Measurements from ENCODE around the gene INPP5A.

The INPP5A gene

DNA sequence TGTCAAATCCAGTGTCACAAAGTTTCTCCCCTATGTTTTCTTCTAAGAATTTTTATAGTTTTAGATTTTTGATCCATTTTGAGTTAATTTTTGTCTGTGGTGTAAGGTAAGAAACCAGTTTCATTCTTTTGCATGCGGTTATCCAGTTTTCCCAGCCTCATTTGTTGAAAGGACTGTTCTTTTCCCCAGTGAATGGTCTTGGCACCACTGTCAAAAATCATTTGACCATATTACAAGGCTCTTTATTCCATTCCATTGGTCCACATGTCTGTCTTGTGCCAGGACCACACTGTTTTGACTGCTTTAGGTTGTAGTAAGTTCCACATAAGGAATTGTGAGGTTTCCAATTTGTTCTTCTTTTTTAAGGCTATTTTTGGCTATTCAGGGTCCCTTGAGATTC, 64.0 kb downstream of the INPP5A start:
- no peak for DNase-seq

DNA sequence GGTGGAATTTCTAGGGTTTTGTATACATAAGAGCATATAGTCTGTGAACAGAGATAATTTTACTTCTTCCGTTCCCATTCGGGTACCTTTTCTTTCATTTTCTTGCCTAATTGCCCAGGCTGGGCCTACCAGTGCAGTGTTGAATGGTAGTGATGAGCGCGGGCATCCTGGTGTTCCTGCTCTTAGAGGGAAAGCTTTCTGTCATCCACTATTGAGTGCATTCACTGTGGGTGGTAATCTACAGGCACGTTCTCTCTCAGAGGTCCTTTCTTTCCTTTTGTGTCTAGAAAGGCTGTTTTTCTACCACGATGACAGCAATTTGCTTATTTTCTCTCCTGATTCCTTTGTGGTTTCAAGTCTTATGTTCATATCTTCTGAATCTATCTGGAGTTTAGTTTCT, 65.0 kb downstream of the INPP5A start:
- no peak for DNase-seq

DNA sequence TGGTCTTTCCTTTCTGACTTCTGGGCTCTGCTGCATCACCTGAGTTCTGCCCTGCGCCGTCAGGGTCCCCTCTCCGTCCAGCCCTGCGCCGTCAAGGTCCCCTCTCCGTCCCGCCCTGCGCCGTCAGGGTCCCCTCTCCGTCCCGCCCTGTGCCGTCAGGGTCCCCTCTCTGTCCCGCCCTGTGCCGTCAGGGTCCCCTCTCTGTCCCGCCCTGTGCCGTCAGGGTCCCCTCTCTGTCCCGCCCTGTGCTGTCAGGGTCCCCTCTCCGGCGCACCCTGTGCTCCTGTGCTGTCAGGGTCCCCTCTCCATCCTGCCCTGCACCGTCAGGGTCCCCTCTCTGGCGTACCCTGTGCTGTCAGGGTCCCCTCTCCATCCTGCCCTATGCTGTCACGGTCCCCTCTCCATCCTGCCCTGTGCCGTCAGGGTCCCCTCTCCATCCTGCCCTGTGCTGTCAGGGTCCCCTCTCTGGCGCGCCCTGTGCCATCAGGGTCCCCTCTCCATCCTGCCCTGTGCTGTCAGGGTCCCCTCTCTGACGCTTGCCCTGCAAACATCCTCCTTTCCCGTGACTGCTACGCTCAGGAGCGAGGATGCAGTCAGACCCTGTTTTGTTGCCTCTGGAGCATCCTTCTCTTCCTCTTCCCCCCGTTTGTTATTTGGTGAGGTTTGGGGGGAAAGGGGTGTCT, 66.4 kb downstream of the INPP5A start:
- no peak for DNase-seq

DNA sequence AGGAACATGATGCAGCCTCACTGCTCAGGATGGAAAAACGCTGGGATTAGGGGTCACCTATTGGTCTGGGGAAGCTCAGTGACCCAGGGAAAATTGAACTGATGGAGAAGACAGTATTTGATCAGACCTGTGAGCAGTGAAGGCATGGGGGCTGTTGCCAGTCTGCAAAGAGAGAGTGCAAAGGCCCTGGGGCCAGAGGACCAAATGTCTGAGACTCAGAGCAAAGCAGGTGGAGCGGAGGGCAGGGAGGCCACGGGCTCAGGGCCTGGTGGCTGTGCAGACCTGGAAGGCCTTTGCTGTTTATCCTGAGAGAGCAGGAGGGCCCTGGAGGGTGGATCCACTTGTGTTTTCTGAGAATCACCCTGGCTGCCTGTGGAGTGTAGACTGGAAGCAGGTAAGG, 67.1 kb downstream of the INPP5A start:
- no peak for DNase-seq

DNA sequence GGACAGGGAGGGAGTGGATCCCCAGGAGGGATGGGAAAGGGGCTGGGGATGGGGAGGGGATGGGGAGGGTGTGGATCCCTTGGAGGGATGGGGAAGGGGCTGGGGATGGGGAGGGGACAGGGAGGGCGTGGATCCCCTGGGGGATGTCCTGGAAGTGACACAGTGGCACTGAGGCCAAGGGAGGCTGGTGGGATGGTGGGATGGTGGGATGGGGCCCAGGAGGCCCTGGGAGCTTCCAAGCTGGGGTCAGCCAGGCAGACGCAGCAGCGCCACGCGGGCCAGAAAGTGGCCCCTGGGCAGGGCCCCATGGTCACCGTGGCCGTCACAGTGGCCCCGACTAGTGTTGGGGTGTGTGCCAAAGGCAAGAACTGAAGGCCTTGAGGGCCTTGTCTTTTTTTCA, 67.8 kb downstream of the INPP5A start:
- DNase-seq, result no peak

DNA sequence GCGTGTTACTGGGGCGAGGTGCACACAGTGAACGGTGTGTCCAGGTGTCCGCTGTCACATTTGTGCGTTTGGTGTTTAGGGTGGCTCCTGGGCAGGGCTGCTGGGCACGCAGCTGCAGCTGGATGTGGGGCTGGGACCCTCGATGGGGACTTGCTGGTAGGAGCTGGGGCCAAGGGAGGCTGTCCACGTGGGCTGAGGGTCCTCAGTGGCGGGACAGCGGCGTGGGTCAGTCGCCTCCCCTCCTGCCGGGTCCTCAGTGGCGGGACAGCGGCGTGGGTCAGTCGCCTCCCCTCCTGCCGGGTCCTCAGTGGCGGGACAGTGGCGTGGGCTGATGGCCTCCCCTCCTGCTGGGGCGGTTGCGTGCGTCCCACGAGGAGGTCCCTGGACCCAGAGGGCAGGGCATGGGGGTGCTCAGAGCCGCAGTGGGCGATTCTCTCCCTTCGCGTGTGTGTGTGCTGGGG, 68.5 kb downstream of the INPP5A start:
- DNase-seq, result no peak

DNA sequence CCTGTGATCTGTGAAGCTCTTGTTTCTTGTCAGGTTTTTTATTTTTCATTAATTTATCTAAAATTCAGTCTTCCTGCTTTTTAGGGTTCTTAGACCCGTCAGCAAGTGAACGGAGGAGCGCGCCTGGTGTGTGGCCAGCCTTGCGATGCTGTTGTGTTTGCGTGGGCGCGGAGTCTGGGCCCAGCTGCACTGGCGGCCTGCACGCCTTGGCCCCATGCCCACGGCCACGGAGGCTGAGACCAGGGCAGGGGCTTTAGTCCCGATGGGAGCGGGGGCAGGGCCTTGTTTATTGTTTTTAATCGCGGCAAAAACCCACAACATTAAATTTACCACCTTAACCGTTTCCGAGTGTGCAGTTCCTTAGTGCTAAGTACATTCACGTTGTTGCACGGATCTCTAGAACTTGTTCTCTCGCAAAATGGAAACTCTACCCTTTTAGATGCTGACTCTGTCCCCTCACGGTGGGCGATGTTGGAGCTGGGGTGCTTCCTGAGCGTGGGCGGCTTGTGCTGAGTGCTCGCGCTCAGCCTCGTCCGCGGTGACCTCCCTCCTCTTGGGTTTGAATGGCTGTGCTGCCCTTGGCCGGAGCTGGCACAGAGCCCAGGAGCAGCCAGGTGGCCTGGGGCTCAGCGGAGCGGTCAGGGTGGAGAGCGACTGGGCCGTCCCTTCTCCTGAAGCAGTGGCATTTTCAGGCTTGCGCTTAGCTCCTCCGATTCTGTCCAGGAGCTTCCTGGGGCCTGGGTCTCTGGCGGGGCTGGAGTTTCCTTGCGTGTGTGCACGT, 69.1 kb downstream of the INPP5A start:
- no peak for DNase-seq

DNA sequence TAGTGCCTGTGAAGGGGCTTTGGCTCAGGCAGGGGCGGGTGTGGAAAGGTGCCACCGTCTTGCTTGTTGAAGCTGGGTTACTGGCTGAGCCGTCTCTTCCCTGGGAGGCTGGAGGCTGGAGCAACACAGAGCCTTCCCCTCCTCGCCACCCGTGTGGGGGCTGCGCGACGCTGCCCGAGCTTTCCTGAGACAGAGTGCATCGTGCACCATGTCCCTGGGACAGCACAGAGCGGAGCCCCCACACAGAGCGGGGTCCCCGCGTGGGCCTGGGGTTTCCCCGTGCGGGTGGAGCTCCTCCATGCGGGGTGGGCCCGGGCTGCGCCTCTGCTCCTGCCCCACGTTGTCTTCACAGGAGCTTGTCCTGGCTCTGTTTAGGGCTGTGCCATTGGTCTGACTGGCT, 69.9 kb downstream of the INPP5A start:
- no peak for DNase-seq

DNA sequence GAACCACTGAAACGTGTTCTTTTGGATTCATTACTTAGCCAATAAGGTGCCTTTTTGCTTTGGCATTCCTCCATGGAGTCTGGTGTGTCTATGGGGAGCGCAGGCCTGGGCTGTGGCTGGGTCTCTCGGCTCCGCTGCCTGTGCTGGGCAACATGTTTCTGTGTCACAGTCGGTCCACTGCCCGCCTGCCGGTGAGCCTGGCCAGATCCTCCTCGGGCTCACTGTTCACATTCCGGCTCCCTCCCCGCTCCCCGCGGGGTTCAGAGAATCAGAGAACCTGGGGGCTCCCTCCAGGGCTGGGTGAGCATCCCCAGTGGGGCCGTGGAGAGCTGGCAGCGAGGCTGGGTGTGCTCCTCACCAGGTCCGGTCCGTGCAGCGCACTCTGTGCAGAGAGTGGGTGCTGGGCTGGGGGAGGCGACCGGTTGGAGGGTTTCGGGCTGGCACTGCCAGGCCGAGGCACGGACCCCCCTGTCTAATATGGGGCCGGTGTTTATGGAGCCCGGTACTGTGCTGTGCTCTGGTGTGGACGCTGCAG, 70.4 kb downstream of the INPP5A start:
- no peak for DNase-seq

DNA sequence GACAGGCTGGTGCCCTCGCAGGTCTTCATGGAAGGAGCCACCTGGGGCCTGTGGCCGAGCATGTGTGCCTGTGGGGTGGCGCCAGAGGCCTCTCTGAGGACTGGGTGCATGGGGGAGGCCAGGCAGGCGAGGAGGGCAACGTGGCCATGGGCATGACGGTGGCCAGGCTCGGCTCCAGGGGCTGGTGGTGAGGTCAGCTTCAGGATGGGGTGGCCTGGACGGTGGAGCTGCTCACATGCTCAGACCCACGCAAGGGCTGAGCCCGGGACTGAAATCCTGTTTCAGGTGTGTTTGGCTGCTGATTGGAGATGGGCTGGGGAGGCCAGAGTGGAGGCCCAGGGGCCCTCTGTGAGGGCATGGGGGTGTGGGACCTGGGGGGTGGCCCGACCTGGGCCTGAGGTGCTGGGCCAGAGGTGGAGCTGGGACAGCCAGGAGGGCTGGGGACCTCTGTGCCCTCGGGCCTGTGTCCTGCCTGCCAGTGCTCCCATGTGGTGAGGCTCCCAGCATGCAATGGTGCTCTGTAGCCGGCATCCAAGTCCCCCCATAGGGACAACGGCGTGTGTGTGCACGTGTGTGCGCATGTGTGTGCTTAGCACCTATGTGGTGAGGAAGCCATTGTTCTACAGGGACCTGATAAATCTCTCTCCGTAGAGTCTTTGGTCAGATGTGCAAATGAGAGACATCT, 71.1 kb downstream of the INPP5A start:
- DNase-seq, result no peak

DNA sequence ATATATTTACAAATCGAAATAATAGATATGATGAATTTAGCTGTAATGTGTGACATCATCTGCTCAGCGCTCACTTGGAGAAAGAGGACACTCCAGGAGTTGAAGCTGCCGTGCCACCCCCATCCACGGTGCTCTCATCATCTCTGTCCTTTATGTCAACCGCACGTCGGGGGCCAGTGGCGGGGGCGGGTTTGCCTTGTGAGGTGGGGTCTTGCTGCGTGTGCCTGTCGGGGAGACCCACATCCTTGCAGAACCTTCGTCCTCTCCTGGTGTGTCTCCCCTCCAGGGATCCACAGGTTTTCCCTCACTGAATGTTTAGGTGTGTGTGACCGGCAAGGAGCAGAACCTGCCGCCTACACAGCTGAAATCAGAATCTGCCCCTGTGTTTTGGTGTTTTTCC, 71.6 kb downstream of the INPP5A start:
- no peak for DNase-seq

DNA sequence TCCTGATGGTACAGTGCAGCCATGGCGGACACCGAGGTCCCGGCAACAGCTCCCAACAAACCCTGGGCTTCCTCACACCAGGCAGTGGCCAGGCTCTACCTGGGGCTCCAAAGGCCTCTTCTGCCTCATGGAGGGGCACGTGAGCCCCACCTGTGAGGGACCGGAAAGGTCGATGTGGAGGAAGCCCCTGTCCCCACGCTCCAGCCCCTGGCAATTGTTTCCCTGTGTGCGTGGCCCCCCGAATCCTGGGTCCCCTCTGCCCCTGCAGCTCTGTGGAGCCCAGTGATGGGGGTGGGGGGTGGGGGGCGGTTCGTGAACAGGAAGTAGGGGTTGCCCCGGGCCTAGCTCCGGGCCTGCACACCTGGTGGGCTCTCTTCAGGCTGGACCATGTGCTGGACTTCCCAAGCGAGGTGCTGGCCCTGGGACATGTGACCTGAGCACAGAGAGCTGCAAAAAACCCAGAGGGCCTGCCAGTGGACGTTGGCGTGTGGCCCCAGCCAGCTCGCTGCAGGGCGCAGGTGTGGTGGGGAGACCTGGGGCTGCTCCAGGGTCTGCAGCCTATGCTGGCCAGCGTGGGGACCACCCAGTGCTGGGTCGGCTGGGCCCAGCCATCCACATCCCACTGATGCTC, 72.6 kb downstream of the INPP5A start:
- no peak for DNase-seq

DNA sequence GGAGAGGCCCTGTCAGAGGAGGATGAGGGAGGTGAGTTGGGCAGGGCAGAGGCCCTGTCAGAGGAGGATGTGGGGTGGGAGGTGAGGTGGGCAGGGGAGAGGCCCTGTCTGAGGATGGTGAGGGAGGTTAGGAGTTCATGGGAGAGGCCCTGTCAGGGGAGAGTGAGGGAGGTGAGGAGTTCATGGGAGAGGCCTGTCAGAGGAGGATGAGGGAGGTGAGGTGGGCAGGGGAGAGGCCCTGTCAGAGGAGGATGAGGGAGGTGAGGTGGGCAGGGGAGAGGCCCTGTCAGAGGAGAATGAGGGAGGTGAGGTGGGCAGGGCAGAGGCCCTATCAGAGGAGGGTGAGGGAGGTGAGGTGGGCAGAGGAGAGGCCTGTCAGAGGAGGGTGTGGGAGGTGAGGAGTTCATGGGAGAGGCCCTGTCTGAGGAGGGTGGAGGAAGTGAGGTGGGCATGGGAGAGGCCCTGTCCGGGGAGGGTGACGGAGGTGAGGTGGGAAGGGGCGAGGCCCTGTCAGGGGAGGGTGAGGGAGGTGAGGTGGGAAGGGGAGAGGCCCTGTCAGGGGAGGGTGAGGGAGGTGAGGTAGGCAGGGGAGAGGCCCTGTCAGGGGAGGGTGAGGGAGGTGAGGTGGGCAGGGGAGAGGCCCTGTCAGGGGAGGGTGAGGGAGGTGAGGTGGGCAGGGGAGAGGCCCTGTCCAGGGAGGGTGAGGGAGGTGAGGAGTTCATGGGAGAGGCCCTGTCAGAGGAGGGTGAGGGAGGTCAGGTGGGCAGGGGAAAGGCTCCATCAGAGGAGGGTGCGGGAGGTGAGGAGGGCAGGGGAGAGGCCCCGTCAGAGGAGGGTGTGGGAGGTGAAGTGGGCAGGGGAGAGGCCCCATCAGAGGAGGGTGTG, 73.7 kb downstream of the INPP5A start:
- no peak for DNase-seq

DNA sequence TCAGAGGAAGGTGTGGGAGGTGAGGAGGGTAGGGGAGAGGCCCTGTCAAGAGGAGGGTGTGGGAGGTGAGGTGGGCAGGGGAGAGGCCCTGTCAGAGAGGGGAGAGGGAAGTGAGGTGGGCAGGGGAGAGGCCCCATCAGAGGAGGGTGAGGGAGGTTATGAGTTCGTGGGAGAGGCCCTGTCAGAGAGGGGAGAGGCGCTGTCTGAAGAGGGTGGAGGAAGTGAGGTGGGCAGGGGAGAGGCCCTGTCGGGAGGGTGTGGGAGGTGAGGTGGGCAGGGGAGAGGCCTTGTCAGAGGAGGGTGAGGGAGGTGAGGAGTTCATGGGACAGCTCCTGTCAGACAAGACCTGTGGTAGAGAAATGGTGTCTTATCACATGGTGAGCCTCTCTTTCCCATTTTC, 74.4 kb downstream of the INPP5A start:
- DNase-seq, result no peak

DNA sequence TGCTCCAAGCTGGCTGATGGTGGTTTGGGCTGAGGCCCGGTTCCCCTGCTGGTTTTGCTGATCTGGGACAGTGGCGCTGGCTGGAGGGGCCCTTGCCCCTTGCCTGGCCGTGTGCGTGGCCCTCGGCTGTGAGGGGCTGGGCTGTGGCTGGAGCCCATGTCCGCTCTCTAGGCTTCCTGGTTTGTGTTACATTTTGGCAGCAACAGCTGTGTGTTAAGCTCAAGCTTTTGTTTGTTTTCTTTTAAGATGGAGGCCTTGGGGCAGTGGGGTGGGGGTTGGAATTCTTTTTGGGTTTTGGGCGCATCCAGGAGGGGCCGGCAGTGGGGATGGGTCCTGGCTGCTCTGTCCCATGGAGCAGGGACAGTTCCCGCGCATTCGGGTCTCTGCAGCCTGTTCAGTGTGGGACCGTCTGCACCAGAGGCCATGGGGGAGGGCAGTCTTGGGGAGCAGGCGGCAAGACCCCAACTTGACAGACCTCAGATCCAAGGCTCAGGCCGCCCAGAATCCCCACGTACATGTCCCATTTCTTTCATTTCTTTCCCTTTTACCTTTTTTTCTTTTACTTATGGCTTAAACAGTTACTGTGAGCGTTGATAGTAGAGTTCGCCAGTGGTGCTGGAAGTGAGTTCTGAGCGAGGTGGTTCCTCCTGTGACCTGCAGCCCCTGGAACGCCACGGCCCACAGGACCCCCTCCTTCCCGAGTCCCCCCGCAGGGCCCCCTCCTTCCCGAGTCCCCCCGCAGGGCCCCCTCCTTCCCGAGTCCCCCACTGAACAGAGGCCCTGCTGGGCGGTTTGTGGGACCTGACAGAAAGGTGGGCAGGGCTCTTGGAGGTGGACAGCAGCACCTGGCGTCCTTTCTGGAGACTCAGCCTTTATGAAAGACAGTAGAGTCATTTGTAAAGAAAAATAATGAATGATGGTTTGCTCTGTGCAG, 75.3 kb downstream of the INPP5A start:
- no peak for DNase-seq

DNA sequence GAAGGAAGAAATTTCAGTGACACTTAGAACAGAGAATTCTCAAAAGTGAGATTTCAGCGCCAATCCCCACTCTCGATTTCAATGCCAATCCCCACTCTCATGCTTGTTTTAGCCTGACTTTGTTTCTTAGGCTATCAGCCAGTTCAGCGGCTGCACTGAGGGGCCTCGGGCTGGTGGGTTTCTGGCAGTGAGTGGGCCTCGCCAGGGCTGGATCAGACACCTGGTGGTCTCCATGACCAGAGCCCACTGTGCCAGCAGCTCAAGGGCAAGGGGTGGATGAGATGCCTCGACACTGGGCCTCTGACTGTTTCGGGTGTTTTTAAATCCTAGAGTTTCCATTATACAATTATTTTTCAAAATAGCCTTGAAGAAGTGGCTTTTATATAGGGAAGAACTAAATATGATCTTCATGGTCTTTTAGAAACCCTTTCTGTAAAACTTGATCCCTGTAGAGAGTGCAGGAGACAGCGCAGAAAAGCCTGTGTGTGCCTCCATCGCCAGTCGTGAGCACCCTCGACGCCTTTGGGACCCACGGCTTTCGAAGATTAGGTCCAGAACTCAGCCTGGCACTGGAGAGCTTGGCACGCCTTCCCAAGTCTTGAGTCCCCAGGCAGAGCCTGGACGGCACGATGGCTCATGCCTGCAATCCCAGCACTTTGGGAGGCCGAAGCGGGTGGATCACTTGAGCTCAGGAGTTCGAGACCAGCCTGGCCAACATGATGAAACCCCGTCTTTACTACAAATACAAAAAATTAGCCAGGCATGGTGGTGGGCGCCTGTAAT, 76.2 kb downstream of the INPP5A start:
- DNase-seq, result no peak

DNA sequence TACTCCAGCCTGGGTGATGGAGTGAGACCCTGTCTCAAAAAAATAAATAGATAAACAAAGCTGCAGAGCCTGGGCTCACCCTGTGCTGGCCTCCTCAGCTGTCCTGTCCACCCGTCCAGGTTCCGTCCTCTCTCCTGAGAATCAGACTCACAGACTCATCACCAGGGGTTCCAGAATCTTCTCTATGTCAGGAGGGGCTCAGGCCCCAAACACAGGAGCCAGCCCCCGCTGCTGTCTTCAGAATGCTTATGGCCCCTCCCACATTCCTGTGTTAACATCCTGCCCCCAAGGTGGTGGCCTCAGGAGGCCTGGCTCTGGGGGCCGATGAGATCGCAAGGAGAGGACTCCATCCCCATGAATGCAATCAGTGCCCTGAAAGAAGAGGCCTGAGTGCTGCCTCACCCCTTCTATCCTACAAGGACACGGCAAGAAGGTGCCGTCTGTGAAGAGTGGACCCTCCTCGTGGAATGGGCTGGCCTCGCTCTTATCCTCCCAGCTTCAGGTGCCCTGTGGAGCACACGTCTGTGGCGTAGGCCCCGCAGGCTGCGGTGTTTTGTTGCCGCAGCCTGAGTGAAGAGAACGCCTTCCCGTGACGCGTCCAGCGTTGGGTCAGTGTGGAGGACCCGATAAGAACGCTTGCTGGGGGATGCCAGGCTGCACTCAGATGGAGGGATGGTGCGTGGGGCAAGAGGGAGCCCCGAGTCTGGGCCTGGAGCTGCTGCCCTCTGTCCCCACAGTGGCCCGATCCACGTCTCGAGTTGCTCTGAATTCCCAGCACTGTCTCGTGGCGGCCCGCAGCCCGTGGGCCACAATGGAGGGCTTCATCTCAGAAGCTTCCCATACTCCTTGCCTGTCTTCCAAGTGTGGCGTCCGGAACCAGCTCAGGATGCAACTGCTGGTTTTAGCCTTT, 77.1 kb downstream of the INPP5A start:
- no peak for DNase-seq

DNA sequence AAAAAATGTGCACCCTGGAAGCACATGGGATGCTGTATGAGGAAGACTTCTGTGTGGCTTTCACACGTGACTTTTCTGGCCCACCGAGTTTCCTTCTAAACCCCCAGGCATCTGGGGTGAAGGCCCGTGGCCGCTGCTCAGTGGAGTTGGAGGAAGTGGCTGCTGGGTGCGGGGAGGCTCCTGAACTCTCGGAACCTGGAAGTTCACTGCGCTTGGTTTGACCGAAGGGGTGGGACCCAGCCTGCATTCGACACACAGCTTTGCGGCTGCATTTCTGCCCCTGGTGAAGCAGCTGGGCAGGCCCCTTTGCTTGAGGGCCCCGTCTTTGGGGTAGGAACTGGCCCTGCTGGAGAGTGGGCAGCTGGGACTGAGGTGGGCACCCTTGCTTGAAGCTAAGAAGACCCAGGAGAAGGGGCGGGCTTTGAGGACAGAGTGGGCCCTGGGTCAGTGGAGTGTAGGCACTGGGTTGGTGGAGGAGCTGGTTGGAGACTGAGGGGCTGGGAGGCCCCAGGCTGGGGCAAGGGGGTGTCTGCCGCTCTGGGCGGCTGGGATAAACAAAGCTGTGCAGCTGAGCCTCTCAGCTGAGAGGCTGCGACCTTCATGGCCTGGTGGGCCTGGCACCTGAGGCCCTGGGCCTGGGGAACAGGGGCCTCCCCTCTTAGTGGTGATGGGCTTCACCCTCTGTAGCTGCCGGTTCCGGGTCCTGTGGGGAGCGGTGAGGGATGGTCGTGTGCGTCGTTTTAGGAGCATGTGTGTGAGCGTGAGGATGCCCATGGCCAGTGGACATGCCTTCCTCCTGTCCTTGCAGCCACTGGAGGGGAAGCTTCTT, 78.0 kb downstream of the INPP5A start:
- DNase-seq, result no peak

Measured in activated CD4-positive, alpha-beta T cell treated with anti-CD3 and anti-CD28 coated beads, Interleukin-2, amount 50 U/mL, for 16 hours (primary cell).